OCI-LY1 (cell line): ENCODE results near the gene PRKCE.

Source experiments
- CTCF ChIP-seq: fragments of 200-600 bp; sonication (generic), shearing (Covaris generic); IDR thresholded peaks from 2 replicates; pipeline ENCODE4 v1.5.1; 2017; ENCODE audit warnings: mild to moderate bottlenecking, antibody characterized with exemption, low read length, moderate library complexity, mixed read lengths
- EZH2 ChIP-seq: fragments of 200-600 bp; sonication (generic), shearing (Covaris generic); IDR thresholded peaks from 2 replicates; pipeline ENCODE4 v1.8.0; 2017; ENCODE audit warnings: borderline replicate concordance, mixed run types, mild to moderate bottlenecking, antibody characterized with exemption, low read length, moderate library complexity, mixed read lengths

- TF ChIP-seq EZH2 (no peak), CTCF (no peak)
Measured at GRCh38 chr2:45994060-45994459, 342.6 kb downstream of the PRKCE start.
